Stimulated activated CD4-positive, alpha-beta T cell treated with anti-CD3 and anti-CD28 coated beads, TNF-alpha, amount 100 ng/mL, for 48 hours (primary cell): ENCODE data around the gene VPS26C.
A peak's percentile ranks its signal among the peaks of the same experiment; 100 is the strongest.
"Not testable (repeated sequence)": the region's sequence is repeated elsewhere in the genome, so short reads cannot be mapped to it uniquely, and the experiment has no call there.

Source experiments
- DNase-seq, 3 donors: peaks; one replicate each; pipeline ENCODE4 v3.0.0-alpha.2; 2020; ENCODE audit warnings: low read depth in 3 of 3

VPS26C gene

GRCh38 chr21:37267269-37268185 lies at the start of gene VPS26C:
Gene VPS26C, minus strand, starts transcription at chr21:37267334. Its CDS starts 40 bp downstream, at chr21:37267294.
- peak; percentile 93 to 98 (median 98) for DNase-seq

GRCh38 chr21:37316072-37316471 lies 48.9 kb upstream of the VPS26C start:
- DNase-seq = not testable (repeated sequence)

GRCh38 chr21:37300114-37300751 lies 33.1 kb upstream of the VPS26C start:
- DNase-seq = no peak

GRCh38 chr21:37297364-37297763 lies 30.2 kb upstream of the VPS26C start:
- DNase-seq = no peak

- DNase-seq = no peak
Measured at GRCh38 chr21:37294679-37295078, 27.5 kb upstream of the VPS26C start.

GRCh38 chr21:37292941-37293340 lies 25.8 kb upstream of the VPS26C start:
- DNase-seq = no peak

GRCh38 chr21:37292041-37292440 lies 24.9 kb upstream of the VPS26C start:
- DNase-seq = no peak

- DNase-seq = not testable (repeated sequence)
Measured at GRCh38 chr21:37283191-37283710, 16.1 kb upstream of the VPS26C start.

GRCh38 chr21:37282602-37283001 lies 15.5 kb upstream of the VPS26C start:
- DNase-seq = not testable (repeated sequence)

GRCh38 chr21:37281993-37282392 lies 14.9 kb upstream of the VPS26C start:
- DNase-seq = no peak

GRCh38 chr21:37281579-37281978 lies 14.4 kb upstream of the VPS26C start:
- no peak for DNase-seq

GRCh38 chr21:37279271-37279670 lies 12.1 kb upstream of the VPS26C start:
- DNase-seq = not testable (repeated sequence)

GRCh38 chr21:37278199-37278598 lies 11.1 kb upstream of the VPS26C start:
- no peak for DNase-seq

GRCh38 chr21:37276377-37276776 lies 9.2 kb upstream of the VPS26C start:
- no peak for DNase-seq

- no peak for DNase-seq
Measured at GRCh38 chr21:37273911-37274690, 7.0 kb upstream of the VPS26C start.

GRCh38 chr21:37273440-37273839 lies 6.3 kb upstream of the VPS26C start:
- no peak for DNase-seq

GRCh38 chr21:37272897-37273296 lies 5.8 kb upstream of the VPS26C start:
- DNase-seq = no peak

- DNase-seq = no peak
Measured at GRCh38 chr21:37270576-37271365, 3.6 kb upstream of the VPS26C start.

GRCh38 chr21:37269481-37269880 lies 2.3 kb upstream of the VPS26C start:
- no peak for DNase-seq

- DNase-seq = no peak
Measured at GRCh38 chr21:37268186-37268503, 1.0 kb upstream of the VPS26C start.

GRCh38 chr21:37266515-37267221 lies 466 bp downstream of the VPS26C start:
- peak in 1 of 3 donors; percentile 36 for DNase-seq
